ENCODE measurements around the gene MARCHF3.

GRCh38 chr5:127041571-127041970, 11.2 kb upstream of the MARCHF3 start:
- no peak for TF ChIP-seq POLR2A (IDR thresholded peaks at IDR 0.05)
- no peak for TF ChIP-seq CTCF (IDR thresholded peaks at IDR 0.05)
